Peyer's patch (tissue), 4 donors: ENCODE data around the gene UVRAG. TPM values are rescaled to one million over a fixed set of nuclear protein-coding genes. Genes with fewer than 3 reads are reported as not detected.

Experiments used
- DNase-seq, 3 donors: peaks; one replicate each; pipeline ENCODE4 v3.0.0-alpha.2; 2017 to 2019
- H3K27ac ChIP-seq, 4 donors: fragments of 200-600 bp; sonication (generic); one replicate each; pipeline ENCODE4 v1.5.1; 2016 to 2019
- H3K27me3 ChIP-seq, 2 donors: fragments of 200-600 bp; sonication (generic); one replicate each; pipeline ENCODE4 v1.5.1; 2019
- H3K36me3 ChIP-seq, 3 donors: fragments of 200-600 bp; sonication (generic); one replicate each; pipeline ENCODE4 v1.5.1; 2016 to 2019
- H3K4me1 ChIP-seq, 4 donors: fragments of 200-600 bp; sonication (generic); one replicate each; pipeline ENCODE4 v1.5.1; 2016 to 2019
- H3K4me3 ChIP-seq, 4 donors: fragments of 200-600 bp; sonication (generic); 1 replicate in 3 of 4; 2 replicates in 1 of 4; pipeline ENCODE4 v1.5.1; 2016 to 2019; ENCODE audit warnings: mild to moderate bottlenecking in 1 of 4
- H3K9me3 ChIP-seq, 4 donors: fragments of 200-600 bp; sonication (generic); one replicate each; pipeline ENCODE4 v1.5.1; 2016 to 2019; ENCODE audit warnings: mild to moderate bottlenecking in 1 of 4
- CTCF ChIP-seq, 6 experiments: fragments of 450-650 bp in 4 of 6; fragments of 200-600 bp in 2 of 6; sonication (generic) in 1 of 6; IDR thresholded peaks; one replicate each; pipeline ENCODE4 v1.5.1; 2017 to 2019; ENCODE audit warnings: antibody characterized with exemption in 6 of 6, mild to moderate bottlenecking in 3 of 6, moderate library complexity in 1 of 6
- POLR2A ChIP-seq, 2 donors: fragments of 450-650 bp; IDR thresholded peaks; one replicate each; pipeline ENCODE4 v1.5.1; 2017; ENCODE audit warnings: antibody characterized with exemption in 2 of 2, mild to moderate bottlenecking in 2 of 2, moderate library complexity in 2 of 2
- total RNA-seq, 4 donors: library from RNA; depleted of rRNA; stranded (reverse); fragments of >200 nt; gene quantifications; one replicate each; pipeline ENCODE4 v1.1.0, GENCODE V29; 2016

The UVRAG gene
- total RNA-seq, 4 donors from 2014 or later, result 13.8 to 64.4 (median 22.1) TPM

GRCh38 chr11:75858613-75859012 is 43.6 kb downstream of the UVRAG start:
- H3K4me3 ChIP-seq, result no peak overlapping the region
- no peak for TF ChIP-seq POLR2A (IDR thresholded peaks at IDR 0.05)
- TF ChIP-seq CTCF (IDR thresholded peaks at IDR 0.05), result no peak
- no peaks in the 10 kb centered on the region for H3K27me3 ChIP-seq
- H3K4me1 ChIP-seq, result peaks cover 0 to 7% (median 0%) of the 10 kb centered on the region in 4 donors
- no peaks in the 10 kb centered on the region for H3K9me3 ChIP-seq
- DNase-seq, result no peak
- no peak overlapping the region for H3K27ac ChIP-seq
- H3K36me3 ChIP-seq, result peaks cover 0 to under 1% (median 0%) of the 10 kb centered on the region in 3 donors

GRCh38 chr11:75859614-75860013 is 44.6 kb downstream of the UVRAG start:
- no peaks in the 10 kb centered on the region for H3K9me3 ChIP-seq
- DNase-seq, result no peak
- H3K27me3 ChIP-seq, result no peaks in the 10 kb centered on the region
- H3K36me3 ChIP-seq, result no peaks in the 10 kb centered on the region
- TF ChIP-seq CTCF (IDR thresholded peaks at IDR 0.05) (no peak), POLR2A (IDR thresholded peaks at IDR 0.05) (no peak)
- no peak overlapping the region for H3K27ac ChIP-seq
- no peak overlapping the region for H3K4me3 ChIP-seq
- peaks cover 0 to 7% (median 0%) of the 10 kb centered on the region in 4 donors for H3K4me1 ChIP-seq

GRCh38 chr11:75862437-75862836 is 47.4 kb downstream of the UVRAG start:
- Histone ChIP-seq H3K4me1 (peaks cover 0 to 7% (median 0%) of the 10 kb centered on the region in 4 donors), H3K36me3 (no peaks in the 10 kb centered on the region), H3K27ac (no peak overlapping the region), H3K4me3 (no peak overlapping the region), H3K9me3 (no peaks in the 10 kb centered on the region), H3K27me3 (no peaks in the 10 kb centered on the region)
- TF ChIP-seq POLR2A (IDR thresholded peaks at IDR 0.05) (no peak), CTCF (IDR thresholded peaks at IDR 0.05) (no peak)
- no peak for DNase-seq

- Histone ChIP-seq H3K9me3 (no peaks in the 10 kb centered on the region), H3K27me3 (no peaks in the 10 kb centered on the region), H3K4me3 (no peak overlapping the region), H3K27ac (no peak overlapping the region), H3K4me1 (peaks cover 0 to 6% (median 0%) of the 10 kb centered on the region in 4 donors), H3K36me3 (no peaks in the 10 kb centered on the region)
- peak in 2 of 3 donors; percentile 54 to 72 for DNase-seq
- TF ChIP-seq POLR2A (IDR thresholded peaks at IDR 0.05), result no peak
- TF ChIP-seq CTCF (IDR thresholded peaks at IDR 0.05), result peak; percentile 77 to 97 (median 88)
Measured at GRCh38 chr11:75867778-75868374, 52.9 kb downstream of the UVRAG start.

- TF ChIP-seq POLR2A (IDR thresholded peaks at IDR 0.05) (no peak), CTCF (IDR thresholded peaks at IDR 0.05) (no peak)
- DNase-seq, result no peak
- H3K27me3 ChIP-seq, result no peaks in the 10 kb centered on the region
- no peak overlapping the region for H3K4me3 ChIP-seq
- no peak overlapping the region for H3K27ac ChIP-seq
- H3K4me1 ChIP-seq, result peaks cover 0 to 6% (median 0%) of the 10 kb centered on the region in 4 donors
- no peaks in the 10 kb centered on the region for H3K36me3 ChIP-seq
- no peaks in the 10 kb centered on the region for H3K9me3 ChIP-seq
Measured at GRCh38 chr11:75868990-75869389, 54.0 kb downstream of the UVRAG start.
